Esophagus squamous epithelium (tissue), 4 donors: ENCODE measurements around the gene SERPINA7.

Source experiments
- CTCF ChIP-seq, 6 experiments: fragments of 450-650 bp in 4 of 6; fragments of 200-600 bp in 2 of 6; sonication (generic) in 2 of 6; IDR thresholded peaks; one replicate each; pipeline ENCODE4 v1.5.1; 2016 to 2019; ENCODE audit warnings: antibody characterized with exemption in 6 of 6, mild to moderate bottlenecking in 4 of 6, moderate library complexity in 4 of 6
- POLR2A ChIP-seq, 4 donors: fragments of 450-650 bp; IDR thresholded peaks; one replicate each; pipeline ENCODE4 v1.6.1; 2017; ENCODE audit warnings: antibody characterized with exemption in 4 of 4, mild to moderate bottlenecking in 4 of 4, moderate library complexity in 3 of 4

- TF ChIP-seq CTCF (IDR thresholded peaks at IDR 0.05) = no peak
- no peak for TF ChIP-seq POLR2A (IDR thresholded peaks at IDR 0.05)
These were observed 11.5 kb upstream of the SERPINA7 start for GRCh38 chrX:106050054-106050453.
